ENCODE data around the gene CUL2.
"Not testable (repeated sequence)": the region's sequence is repeated elsewhere in the genome, so short reads cannot be mapped to it uniquely, and the experiment has no call there.

CUL2 gene

DNA sequence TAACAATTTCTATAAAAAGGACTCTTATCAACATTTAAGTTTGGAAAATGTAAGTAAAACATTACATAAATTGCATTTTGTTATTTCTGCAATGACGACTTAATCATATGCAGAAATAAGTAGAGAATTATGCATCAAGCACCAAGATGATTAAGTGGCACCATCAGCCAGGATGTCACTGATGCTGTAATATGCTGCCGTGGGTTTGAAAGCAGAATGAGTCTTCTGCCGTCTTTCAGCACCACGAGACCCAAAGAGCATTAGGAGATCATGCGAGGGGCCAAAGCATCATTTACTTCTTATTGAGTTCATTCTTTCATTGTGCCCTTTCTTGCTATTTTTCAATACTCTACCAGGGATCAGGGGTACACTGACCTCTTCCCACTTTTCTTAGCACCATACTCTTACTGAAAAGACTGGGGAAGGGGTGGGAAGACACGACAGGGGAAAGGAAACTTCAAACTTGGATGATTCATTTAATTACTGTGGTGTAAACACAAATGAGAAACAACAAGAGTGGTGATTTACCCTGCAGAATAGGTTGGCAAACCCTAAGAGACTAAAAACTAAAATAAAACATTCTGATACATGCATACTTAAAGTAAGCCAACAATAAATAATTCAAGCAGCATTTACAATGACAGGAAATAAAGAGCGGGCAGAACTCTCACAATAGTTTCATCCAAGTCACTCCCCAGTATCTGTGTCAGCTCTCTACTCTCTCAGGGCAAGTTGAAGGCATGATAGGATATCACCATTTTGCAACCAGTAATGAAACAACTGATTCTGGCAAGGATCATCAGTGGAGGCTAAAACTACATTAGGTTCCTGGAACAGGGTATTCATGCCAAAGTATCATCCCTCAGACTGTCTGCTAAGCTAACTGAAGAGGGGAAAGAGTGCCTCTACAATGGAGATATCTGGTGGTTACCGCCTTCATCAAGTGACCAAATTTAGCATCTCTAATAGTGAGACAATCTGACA lies 70.8 kb downstream of the CUL2 start:
- DNase-seq (ENCODE audit: low read depth, low spot score) = no peak

DNA sequence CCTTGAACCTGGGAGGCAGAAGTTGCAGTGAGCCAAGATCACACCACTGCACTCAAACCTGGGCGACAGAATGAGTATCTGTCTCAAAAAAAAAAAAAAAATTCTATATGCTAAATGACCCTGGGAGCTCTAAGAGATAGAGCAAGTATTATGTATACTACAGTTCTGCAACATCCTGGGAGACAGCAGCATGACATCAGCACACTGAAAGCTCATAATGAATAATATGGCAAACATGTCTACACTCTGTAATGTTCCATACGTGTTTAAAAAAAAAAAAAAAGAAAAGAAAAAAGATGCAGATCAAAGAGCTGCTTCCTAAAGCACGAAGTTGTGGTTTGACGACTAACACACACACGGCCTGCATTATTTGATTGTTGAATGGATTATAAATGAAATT lies 72.5 kb downstream of the CUL2 start:
- DNase-seq (ENCODE audit: low read depth, low spot score) = no peak

GRCh38 chr10:35015843-35016408 lies 74.2 kb downstream of the CUL2 start:
- no peak for DNase-seq (ENCODE audit: low read depth, low spot score)

DNA sequence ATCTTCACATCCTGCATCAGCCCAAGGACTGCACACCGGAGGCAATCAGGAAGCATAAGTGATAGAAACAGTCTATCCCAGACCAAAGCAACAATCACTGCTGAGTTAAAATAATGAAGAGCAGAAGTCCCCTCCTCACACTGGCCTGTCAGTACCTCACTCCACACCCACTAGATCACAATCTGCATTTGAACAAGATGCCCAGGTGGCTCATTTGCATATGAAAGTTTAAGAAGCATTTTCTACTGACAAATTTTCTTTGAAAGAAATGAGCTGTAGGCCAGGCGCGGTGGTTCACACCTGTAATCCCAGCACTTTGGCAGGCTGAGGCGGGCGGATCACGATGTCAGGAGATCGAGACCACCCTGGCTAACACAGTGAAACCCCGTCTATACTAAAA lies 77.4 kb downstream of the CUL2 start:
- DNase-seq (ENCODE audit: low read depth, low spot score) = no peak

DNA sequence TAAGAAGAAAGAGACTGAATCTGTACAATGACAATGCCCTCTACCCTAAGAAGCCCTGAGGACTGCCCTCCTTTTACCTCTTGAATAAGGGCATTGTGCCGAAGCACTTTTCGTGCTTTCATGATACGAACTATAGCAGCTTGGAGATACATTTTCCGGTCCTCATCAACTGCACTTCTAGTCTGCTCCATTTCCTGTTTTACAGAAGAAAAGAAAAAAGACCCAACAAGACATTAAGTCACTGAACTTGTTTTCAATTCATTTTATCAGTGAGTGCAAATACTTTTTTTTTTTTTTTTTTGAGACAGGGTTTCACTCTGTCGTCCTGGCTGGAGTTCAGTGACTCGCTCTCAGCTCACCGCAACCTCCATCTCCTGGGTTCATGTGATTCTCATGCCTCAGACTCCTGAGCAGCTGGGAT lies 78.4 kb downstream of the CUL2 start:
- no peak for DNase-seq (ENCODE audit: low read depth, low spot score)

- DNase-seq (ENCODE audit: low read depth, low spot score) = no peak
Measured at GRCh38 chr10:35007858-35008301, 82.3 kb downstream of the CUL2 start.

- DNase-seq (ENCODE audit: low read depth, low spot score) = no peak
Measured at GRCh38 chr10:35006836-35007235, 83.3 kb downstream of the CUL2 start.

GRCh38 chr10:35005868-35006267 lies 84.3 kb downstream of the CUL2 start:
- peak; percentile 47 for DNase-seq (ENCODE audit: low read depth, low spot score)

DNA sequence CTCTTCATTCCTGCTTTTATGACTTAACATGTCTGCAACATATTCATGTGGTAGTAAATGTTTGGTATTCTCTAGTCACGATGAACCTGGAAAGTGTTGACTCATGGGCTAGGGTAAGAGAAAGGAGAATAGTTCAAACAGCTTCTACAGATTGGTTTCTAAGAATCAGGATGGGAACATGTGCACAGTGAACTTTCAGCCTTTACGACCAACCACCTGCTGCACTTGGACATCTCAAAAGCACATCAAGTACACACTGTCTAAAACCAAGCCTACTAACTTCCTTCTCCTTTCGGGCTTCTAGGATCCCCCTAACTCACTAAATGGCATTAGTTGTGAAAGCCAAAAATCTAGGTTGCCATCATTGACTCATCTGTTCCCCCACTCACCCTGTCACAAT lies 85.5 kb downstream of the CUL2 start:
- DNase-seq (ENCODE audit: low read depth, low spot score) = no peak

- no peak for DNase-seq (ENCODE audit: low read depth, low spot score)
Measured at GRCh38 chr10:35003906-35004305, 86.2 kb downstream of the CUL2 start.

GRCh38 chr10:35000936-35001335 lies 89.2 kb downstream of the CUL2 start:
- DNase-seq (ENCODE audit: low read depth, low spot score) = peak; percentile 45

DNA sequence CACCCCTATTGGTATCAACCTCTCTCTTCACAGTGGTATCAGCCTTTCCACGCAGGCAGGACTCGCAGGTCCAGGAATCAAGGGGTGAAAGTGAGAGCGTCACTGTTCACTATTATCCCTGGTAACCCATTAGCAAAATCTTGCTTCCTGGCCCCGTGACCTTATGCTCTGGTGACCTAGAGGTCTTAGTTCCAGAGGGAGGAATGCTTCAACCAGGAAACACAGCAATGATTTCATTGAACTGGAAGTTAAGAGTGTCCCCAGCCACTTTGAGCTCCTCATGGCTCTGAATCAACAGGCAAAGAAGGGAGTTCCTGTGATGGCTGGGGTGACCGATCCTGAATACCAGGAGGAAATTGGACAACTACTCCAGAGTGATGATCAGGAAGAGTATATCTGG lies 90.6 kb downstream of the CUL2 start:
- DNase-seq (ENCODE audit: low read depth, low spot score) = no peak

DNA sequence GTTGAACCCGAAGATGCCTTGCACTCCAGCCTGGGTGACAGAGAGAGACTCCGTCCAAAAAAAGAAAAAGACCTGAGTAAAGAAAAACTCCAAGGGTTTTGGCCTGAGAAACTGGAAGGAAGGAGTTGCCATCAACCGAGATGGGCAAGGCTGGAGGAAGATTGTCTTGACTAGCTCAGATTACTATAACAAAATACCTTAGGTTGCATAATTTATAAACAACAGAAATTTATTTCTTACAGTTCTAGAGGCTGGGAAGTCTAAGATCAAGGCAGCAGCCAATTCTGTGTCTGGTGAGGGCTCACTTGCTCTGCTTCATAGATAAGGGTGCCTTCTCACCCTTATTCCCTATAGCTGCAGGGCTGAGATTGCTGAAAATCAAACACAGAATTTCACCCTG lies 91.2 kb downstream of the CUL2 start:
- DNase-seq (ENCODE audit: low read depth, low spot score) = no peak

DNA sequence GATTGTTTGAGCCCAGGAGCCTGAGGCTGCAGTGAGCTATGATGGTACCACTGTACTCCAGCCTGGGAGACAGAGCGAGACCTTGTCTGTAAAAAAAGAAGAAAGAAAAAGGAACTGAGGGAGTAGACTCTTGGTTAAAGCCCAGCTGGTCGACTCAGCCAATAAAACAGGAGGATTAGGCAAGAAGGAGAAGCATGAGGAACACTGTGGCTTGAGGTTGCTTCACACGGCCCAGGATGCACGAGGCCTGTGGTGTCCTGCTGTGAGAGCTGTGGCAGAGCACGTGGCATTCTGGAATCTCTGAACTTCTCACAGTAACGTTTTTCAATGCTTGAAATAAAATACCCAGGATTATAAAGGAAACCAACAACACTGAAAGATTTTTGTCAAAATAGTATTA lies 93.3 kb downstream of the CUL2 start:
- peak; percentile 21 for DNase-seq (ENCODE audit: low read depth, low spot score)

GRCh38 chr10:34995925-34996324 lies 94.2 kb downstream of the CUL2 start:
- no peak for DNase-seq (ENCODE audit: low read depth, low spot score)

DNA sequence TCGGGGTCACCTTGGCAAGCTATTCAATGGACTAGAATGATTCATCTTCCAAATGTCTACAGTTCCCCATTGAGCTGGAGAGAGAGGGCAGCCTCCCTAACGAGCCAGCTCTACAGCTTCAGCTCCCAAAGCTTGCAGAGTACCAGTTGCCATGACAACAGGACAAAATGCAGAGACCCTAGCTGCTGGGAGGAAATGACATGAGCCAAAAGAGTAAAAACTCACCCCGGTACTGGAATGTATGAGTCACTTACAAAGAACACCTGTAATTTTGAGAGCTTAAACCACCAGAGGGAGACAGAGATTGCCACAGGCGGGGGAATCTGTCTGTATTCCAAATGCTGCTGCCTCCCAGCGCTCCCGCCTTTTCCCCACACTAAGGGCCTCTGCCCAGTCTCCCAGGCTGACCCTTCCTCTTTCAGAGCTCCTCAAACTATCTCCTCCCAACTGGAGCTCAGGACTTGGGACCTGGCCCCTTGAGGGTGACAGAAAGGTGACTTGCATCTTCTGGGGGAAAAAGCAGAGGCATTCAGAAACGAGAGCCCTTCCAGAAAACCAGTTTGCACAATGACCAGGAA lies 95.5 kb downstream of the CUL2 start:
- DNase-seq (ENCODE audit: low read depth, low spot score) = peak; percentile 92

GRCh38 chr10:34993782-34994181 lies 96.4 kb downstream of the CUL2 start:
- no peak for DNase-seq (ENCODE audit: low read depth, low spot score)

DNA sequence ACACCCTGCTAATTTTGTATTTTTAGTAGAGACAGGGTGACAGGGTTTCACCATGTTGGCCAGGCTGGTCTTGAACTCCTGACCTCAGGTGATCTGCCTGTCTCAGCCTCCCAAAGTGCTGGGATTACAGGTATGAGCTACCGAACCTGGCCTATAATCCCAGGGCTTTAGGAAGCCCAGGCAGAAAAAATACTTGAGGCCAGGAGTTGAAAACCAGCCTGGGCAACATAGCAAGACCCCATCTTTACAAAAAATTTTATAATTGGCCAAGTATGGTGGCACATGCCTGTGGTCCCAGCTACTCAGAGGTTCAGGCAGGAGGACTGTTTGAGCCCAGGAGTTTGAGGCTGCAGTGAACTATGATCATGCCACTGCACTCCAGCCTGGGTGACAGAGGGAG lies 99.0 kb downstream of the CUL2 start:
- not testable (repeated sequence) for DNase-seq (ENCODE audit: low read depth, low spot score)

DNA sequence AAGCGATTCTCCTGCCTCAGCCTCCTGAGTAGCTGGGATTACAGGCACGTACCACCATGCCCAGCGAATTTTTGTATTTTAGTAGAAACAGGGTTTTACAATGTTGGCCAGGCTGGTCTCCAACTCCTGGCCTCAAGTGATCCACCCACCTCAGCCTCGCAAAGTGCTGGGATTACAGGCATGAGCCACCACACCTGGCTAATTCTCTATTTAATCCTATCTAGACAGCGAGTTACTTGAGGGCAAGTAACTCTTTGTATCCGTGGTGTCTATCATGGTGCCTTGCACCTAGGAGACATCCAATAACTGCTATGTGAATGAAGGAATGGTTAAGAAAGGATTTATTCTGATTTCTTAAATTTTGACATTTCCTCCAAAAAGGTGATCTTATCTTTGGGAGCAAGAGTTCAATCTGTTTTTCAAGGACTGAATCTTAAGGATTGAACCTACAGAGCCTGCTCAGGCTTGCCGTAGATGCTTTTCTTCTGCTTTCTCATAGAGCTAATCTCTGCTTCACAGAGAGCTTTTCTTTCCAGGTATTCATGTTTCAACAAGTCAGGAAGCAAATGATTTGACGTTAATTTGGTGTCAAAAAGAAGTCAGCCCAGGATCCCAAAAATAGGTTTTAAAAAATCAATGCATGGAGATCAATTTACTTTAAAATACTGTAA lies 101.6 kb downstream of the CUL2 start:
- no peak for DNase-seq (ENCODE audit: low read depth, low spot score)

DNA sequence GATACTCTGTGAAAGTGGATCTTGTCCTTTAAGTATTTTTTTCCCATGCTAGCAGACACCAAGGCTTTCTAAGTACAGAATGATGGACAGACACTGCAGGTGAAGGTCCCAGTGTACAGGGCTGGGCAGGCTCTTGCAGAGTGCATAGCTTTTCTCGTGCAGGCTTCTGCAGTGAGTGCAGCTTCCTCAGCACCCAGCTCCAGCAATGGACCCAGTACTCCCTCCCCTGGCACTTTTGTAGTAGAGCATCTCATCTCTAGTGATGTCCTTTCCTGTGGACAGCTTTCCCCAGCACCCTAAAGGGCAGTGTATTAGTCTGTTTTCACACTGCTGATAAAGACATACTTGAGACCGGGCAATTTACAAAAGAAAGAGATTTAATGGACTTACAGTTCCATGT lies 104.3 kb downstream of the CUL2 start:
- no peak for DNase-seq (ENCODE audit: low read depth, low spot score)

GRCh38 chr10:34985146-34985545 lies 105.0 kb downstream of the CUL2 start:
- no peak for DNase-seq (ENCODE audit: low read depth, low spot score)

- no peak for DNase-seq (ENCODE audit: low read depth, low spot score)
Measured at GRCh38 chr10:34981844-34982243, 108.3 kb downstream of the CUL2 start.
